Measurements from ENCODE around the gene FUNDC2.
"Not testable (repeated sequence)": the region's sequence is repeated elsewhere in the genome, so short reads cannot be mapped to it uniquely, and the experiment has no call there.

The FUNDC2 gene

GRCh38 chrX:155000841-155001240 lies 25.8 kb upstream of the FUNDC2 start:
- Histone ChIP-seq H3K36me3 (ENCODE audit: insufficient read depth, low read length) (no peaks in the 10 kb centered on the region), H3K9ac (ENCODE audit: low read length) (no peak overlapping the region), H3K9me3 (ENCODE audit: low read length) (no peaks in the 10 kb centered on the region), H3K27ac (ENCODE audit: low read depth, low read length) (no peak overlapping the region), H3K27me3 (ENCODE audit: control insufficient read depth in 1 of 2, insufficient read depth in 2 of 2, low read length in 2 of 2) (no peaks in the 10 kb centered on the region), H3K4me1 (ENCODE audit: insufficient read depth, low read length) (no peaks in the 10 kb centered on the region), H3K4me3 (ENCODE audit: low read depth in 1 of 2, low read length in 2 of 2) (no peak overlapping the region)

DNA sequence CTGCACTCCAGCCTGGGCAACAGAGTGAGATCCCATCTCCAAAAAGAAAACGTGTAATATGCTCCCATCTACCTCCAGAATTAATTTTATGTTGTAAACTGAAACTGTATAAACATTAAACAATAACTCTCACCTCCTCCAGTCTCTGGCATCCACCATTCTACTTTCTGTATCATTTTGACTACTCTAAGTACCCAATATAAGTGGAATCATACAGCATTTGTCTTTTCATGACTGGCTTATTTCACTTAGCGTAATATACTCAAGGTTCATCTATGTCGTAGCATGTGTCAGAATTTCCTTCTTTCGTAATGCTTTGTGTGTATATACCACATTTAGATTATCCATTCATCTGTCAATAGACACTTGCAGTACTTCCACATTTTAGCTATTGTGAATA lies 24.8 kb upstream of the FUNDC2 start:
- Histone ChIP-seq H3K4me3 (ENCODE audit: low read depth in 1 of 2, low read length in 2 of 2) (no peak overlapping the region), H3K9me3 (ENCODE audit: low read length) (no peaks in the 10 kb centered on the region), H3K36me3 (ENCODE audit: insufficient read depth, low read length) (no peaks in the 10 kb centered on the region), H3K4me1 (ENCODE audit: insufficient read depth, low read length) (no peaks in the 10 kb centered on the region), H3K27me3 (ENCODE audit: control insufficient read depth in 1 of 2, insufficient read depth in 2 of 2, low read length in 2 of 2) (no peaks in the 10 kb centered on the region), H3K9ac (ENCODE audit: low read length) (no peak overlapping the region), H3K27ac (ENCODE audit: low read depth, low read length) (no peak overlapping the region)

GRCh38 chrX:155005190-155005589 lies 21.5 kb upstream of the FUNDC2 start:
- Histone ChIP-seq H3K9me3 (ENCODE audit: low read length) (no peaks in the 10 kb centered on the region), H3K4me3 (ENCODE audit: low read depth in 1 of 2, low read length in 2 of 2) (no peak overlapping the region), H3K27ac (ENCODE audit: low read depth, low read length) (no peak overlapping the region), H3K27me3 (ENCODE audit: control insufficient read depth in 1 of 2, insufficient read depth in 2 of 2, low read length in 2 of 2) (no peaks in the 10 kb centered on the region), H3K36me3 (ENCODE audit: insufficient read depth, low read length) (no peaks in the 10 kb centered on the region), H3K9ac (ENCODE audit: low read length) (no peak overlapping the region), H3K4me1 (ENCODE audit: insufficient read depth, low read length) (no peaks in the 10 kb centered on the region)

GRCh38 chrX:155006379-155006778 lies 20.3 kb upstream of the FUNDC2 start:
- H3K4me1 ChIP-seq (ENCODE audit: insufficient read depth, low read length); H3K27me3 ChIP-seq (ENCODE audit: control insufficient read depth in 1 of 2, insufficient read depth in 2 of 2, low read length in 2 of 2); H3K36me3 ChIP-seq (ENCODE audit: insufficient read depth, low read length); H3K27ac ChIP-seq (ENCODE audit: low read depth, low read length); H3K9ac ChIP-seq (ENCODE audit: low read length); H3K9me3 ChIP-seq (ENCODE audit: low read length); H3K4me3 ChIP-seq (ENCODE audit: low read depth in 1 of 2, low read length in 2 of 2): not testable (repeated sequence)

DNA sequence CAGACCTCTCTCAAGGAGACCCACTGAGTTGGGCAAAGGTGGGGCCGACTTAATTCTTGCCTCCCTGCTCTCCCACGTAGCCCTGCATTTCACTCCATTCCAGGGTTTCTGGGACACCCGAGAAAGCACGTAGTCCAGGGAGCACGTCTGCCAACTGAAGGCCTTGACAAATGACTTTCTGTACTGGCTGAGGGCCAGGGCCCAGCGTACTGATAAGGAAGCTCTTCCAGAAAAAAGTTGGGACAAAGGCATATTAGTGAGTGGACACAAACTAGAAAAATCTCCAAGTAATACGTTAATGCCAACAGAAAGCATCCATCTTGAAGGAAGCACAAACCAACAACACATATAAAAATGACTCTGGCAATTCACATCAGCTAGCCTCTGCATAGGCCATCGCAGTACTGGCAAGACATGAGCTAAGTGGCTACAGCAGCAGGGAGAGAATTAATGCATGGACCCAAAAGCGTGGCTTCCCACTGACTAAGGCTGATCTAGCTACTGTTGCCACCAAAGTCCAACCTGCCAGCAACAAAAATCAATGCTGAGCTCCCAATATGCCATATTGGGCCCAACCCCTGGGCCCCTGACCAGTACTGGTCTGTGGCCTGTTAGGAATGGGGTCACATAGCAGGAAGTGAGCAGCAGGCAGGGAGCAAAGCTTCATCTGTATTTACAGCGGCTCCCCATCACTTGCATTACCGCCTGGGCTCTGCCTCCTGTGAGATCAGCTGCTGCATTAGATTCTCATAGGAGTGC lies 19.6 kb upstream of the FUNDC2 start:
- not testable (repeated sequence) for H3K27me3 ChIP-seq (ENCODE audit: control insufficient read depth in 1 of 2, insufficient read depth in 2 of 2, low read length in 2 of 2); H3K4me1 ChIP-seq (ENCODE audit: insufficient read depth, low read length); H3K27ac ChIP-seq (ENCODE audit: low read depth, low read length); H3K9ac ChIP-seq (ENCODE audit: low read length); H3K4me3 ChIP-seq (ENCODE audit: low read depth in 1 of 2, low read length in 2 of 2); H3K36me3 ChIP-seq (ENCODE audit: insufficient read depth, low read length); H3K9me3 ChIP-seq (ENCODE audit: low read length)

DNA sequence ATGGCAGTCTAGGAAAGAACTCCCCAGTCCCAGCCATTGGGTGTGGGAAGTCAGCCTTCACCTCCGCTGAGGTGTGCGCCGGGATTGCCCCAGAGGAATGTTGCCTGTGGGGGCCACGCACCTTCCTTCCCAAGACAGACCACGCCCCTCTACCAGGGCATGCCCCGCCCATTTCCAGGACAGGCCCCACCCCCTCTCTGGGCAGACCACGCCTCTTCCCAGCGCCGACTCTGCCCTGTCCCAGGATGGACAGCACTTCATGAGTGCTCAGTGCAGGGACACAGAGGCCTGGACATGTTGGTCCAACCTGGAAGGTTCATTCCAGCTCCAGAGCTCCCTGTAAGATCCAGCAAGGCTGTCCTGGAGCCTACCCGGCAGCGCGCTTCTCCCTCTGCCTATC lies 18.1 kb upstream of the FUNDC2 start:
- H3K27ac ChIP-seq (ENCODE audit: low read depth, low read length); H3K9ac ChIP-seq (ENCODE audit: low read length); H3K9me3 ChIP-seq (ENCODE audit: low read length); H3K4me3 ChIP-seq (ENCODE audit: low read depth in 1 of 2, low read length in 2 of 2); H3K27me3 ChIP-seq (ENCODE audit: control insufficient read depth in 1 of 2, insufficient read depth in 2 of 2, low read length in 2 of 2); H3K36me3 ChIP-seq (ENCODE audit: insufficient read depth, low read length); H3K4me1 ChIP-seq (ENCODE audit: insufficient read depth, low read length): not testable (repeated sequence)

- H3K27me3 ChIP-seq (ENCODE audit: control insufficient read depth in 1 of 2, insufficient read depth in 2 of 2, low read length in 2 of 2) = no peaks in the 10 kb centered on the region
- no peaks in the 10 kb centered on the region for H3K4me1 ChIP-seq (ENCODE audit: insufficient read depth, low read length)
- H3K4me3 ChIP-seq (ENCODE audit: low read depth in 1 of 2, low read length in 2 of 2) = no peak overlapping the region
- no peaks in the 10 kb centered on the region for H3K9me3 ChIP-seq (ENCODE audit: low read length)
- H3K9ac ChIP-seq (ENCODE audit: low read length) = no peak overlapping the region
- H3K36me3 ChIP-seq (ENCODE audit: insufficient read depth, low read length) = no peaks in the 10 kb centered on the region
- H3K27ac ChIP-seq (ENCODE audit: low read depth, low read length) = no peak overlapping the region
Measured at GRCh38 chrX:155009994-155010472, 16.6 kb upstream of the FUNDC2 start.

DNA sequence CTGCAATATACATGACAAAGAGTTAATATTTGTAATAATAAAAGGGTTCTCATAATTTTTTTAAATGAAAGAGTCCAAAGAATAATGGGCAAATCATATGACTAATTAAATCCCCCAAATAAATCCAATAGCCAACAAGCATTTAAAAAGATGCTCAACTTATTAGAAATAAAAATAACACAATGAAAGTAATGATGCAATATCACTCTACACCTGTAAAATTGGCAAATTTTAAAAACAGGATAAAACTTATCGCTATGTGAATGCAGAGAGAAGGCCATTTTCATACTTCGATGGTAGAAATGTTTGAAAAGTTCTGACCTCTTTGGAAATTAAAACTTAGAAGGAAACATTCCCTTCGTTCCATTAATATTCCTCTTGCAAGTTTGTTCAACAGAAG lies 6.1 kb upstream of the FUNDC2 start:
- Histone ChIP-seq H3K27me3 (ENCODE audit: control insufficient read depth in 1 of 2, insufficient read depth in 2 of 2, low read length in 2 of 2) (no peaks in the 10 kb centered on the region), H3K9ac (ENCODE audit: low read length) (no peak overlapping the region), H3K36me3 (ENCODE audit: insufficient read depth, low read length) (no peaks in the 10 kb centered on the region), H3K4me3 (ENCODE audit: low read depth in 1 of 2, low read length in 2 of 2) (no peak overlapping the region), H3K4me1 (ENCODE audit: insufficient read depth, low read length) (no peaks in the 10 kb centered on the region), H3K27ac (ENCODE audit: low read depth, low read length) (no peak overlapping the region), H3K9me3 (ENCODE audit: low read length) (no peaks in the 10 kb centered on the region)

- no peak within 1 kb of the TSS for H3K9ac ChIP-seq (ENCODE audit: low read length)
- H3K4me1 ChIP-seq (ENCODE audit: insufficient read depth, low read length) = no peaks in the 10 kb centered on the region
- H3K36me3 ChIP-seq (ENCODE audit: insufficient read depth, low read length) = no peaks in the 10 kb centered on the region
- H3K9me3 ChIP-seq (ENCODE audit: low read length) = no peaks in the 10 kb centered on the region
- H3K4me3 ChIP-seq (ENCODE audit: low read depth in 1 of 2, low read length in 2 of 2) = no peak within 1 kb of the TSS
- H3K27ac ChIP-seq (ENCODE audit: low read depth, low read length) = no peak within 1 kb of the TSS
- no peaks in the 10 kb centered on the region for H3K27me3 ChIP-seq (ENCODE audit: control insufficient read depth in 1 of 2, insufficient read depth in 2 of 2, low read length in 2 of 2)
Measured at GRCh38 chrX:155022585-155022984, 4.1 kb upstream of the FUNDC2 start, which contains the start of gene F8. TSS of gene F8 (minus strand) at chrX:155022723. CDS start at chrX:155022552, 171 bp downstream.

DNA sequence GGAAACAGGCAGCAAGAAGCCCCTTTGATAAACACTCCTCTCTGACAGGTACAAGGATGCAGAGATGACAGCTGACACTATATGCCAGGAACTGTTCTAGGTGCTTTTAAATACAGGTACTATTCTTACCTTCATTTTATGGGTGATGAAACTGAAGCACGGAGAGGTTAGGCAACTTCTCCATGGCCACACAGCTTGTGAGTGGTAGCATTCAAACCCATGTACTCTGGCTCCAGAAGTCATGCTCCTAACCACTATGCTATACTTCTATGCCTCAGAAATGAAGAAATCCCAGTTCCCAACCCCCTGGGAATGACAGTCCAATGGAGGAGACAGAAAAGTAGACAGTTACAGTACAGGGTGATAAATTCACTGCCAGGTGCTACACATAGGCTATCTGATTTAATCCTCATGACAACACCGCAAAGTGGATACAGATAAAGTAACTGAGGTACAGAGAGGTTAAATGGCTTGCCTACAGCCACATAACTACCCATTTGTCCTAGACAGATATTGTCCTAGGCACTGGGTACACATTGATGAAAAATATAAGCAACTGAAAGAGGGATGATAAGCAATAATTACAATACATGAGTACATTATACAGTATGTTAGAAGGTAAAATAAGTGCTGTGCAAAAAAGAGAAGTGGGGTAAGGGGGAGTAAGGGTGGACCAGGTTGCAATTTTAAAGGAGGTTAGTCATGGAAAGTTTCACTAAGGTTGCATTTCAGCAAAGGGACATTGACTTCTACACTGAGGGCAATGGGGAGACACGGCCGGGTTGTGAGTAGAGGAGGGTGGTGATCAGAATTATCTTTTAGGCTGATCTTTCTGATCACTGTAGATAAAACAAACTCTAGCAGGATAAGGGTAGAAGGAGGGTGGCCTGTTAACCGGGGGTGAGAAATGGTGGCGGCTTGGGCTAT lies 2.5 kb upstream of the FUNDC2 start:
- Histone ChIP-seq H3K9me3 (ENCODE audit: low read length) (no peaks in the 10 kb centered on the region), H3K36me3 (ENCODE audit: insufficient read depth, low read length) (no peaks in the 10 kb centered on the region), H3K27me3 (ENCODE audit: control insufficient read depth in 1 of 2, insufficient read depth in 2 of 2, low read length in 2 of 2) (no peaks in the 10 kb centered on the region), H3K27ac (ENCODE audit: low read depth, low read length) (no peak overlapping the region), H3K4me1 (ENCODE audit: insufficient read depth, low read length) (peaks cover 14% of the 10 kb centered on the region), H3K4me3 (ENCODE audit: low read depth in 1 of 2, low read length in 2 of 2) (no peak overlapping the region), H3K9ac (ENCODE audit: low read length) (no peak overlapping the region)

DNA sequence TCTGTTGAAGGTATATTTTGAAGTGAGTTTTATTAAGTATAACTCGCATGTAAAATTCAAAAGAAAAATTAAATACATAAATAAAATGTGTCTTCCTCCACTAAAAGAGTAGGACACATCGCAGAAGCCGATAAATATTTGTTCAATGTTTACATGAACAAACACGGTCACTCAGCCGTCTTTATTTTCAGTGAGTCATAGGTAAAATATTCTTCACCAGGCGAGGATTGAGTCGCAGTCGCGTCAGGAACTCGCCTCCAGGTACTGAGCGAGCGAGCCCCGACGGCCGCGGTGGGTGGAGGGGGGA lies 271 bp upstream of the FUNDC2 start:
- Histone ChIP-seq H3K4me3 (ENCODE audit: low read depth in 1 of 2, low read length in 2 of 2) (peak overlapping the region in 1 of 2 donors; percentile 82), H3K36me3 (ENCODE audit: insufficient read depth, low read length) (no peaks in the 10 kb centered on the region), H3K9ac (ENCODE audit: low read length) (no peak overlapping the region), H3K4me1 (ENCODE audit: insufficient read depth, low read length) (peaks cover 14% of the 10 kb centered on the region), H3K9me3 (ENCODE audit: low read length) (no peaks in the 10 kb centered on the region), H3K27me3 (ENCODE audit: control insufficient read depth in 1 of 2, insufficient read depth in 2 of 2, low read length in 2 of 2) (no peaks in the 10 kb centered on the region), H3K27ac (ENCODE audit: low read depth, low read length) (peak overlapping the region; percentile 70)

Measured in muscle layer of colon (tissue), 2 donors.